SK-N-SH treated with all-trans-retinoic acid at 6 μM for 48 hours (cell line): ENCODE results near the gene NRL.

Experiments
- ATAC-seq: fragments of 200-7000 bp; cut with Tn5 transposase; 3 replicates; pipeline ENCODE4 v1.9.1; 2020; ENCODE audit warnings: mild to moderate bottlenecking, moderate library complexity
- ARNTL ChIP-seq: fragments of 450-650 bp; formaldehyde crosslinking; IDR thresholded peaks from 2 replicates; pipeline ENCODE4 v1.5.0; 2020; ENCODE audit warnings: low read depth, mild to moderate bottlenecking, moderate library complexity, borderline replicate concordance
- CSDC2 ChIP-seq: fragments of 250-450 bp; sonication (Bioruptor Pico); IDR thresholded peaks from 2 replicates; pipeline ENCODE4 v1.5.0; 2020; ENCODE audit warnings: mild to moderate bottlenecking, moderate library complexity
- ISL1 ChIP-seq: fragments of 250-450 bp; sonication (Bioruptor Pico); IDR thresholded peaks from 2 replicates; pipeline ENCODE4 v2.1.2; 2022; ENCODE audit warnings: mild to moderate bottlenecking, moderate library complexity
- OSR1 ChIP-seq: fragments of 250-450 bp; sonication (Bioruptor Pico); IDR thresholded peaks from 2 replicates; pipeline ENCODE4 v1.8.0; 2022; ENCODE audit warnings: moderate library complexity, mild to moderate bottlenecking, inconsistent platforms
- RARB ChIP-seq: fragments of 250-450 bp; sonication (Bioruptor Pico); IDR thresholded peaks from 2 replicates; pipeline ENCODE4 v1.8.0; 2021; ENCODE audit warnings: mild to moderate bottlenecking, moderate library complexity
- SNAI2 ChIP-seq: fragments of 250-450 bp; sonication (Bioruptor Pico); IDR thresholded peaks from 2 replicates; pipeline ENCODE4 v1.5.0; 2020; ENCODE audit warnings: mild to moderate bottlenecking, moderate library complexity
- TOX ChIP-seq: fragments of 250-450 bp; sonication (Bioruptor Pico); IDR thresholded peaks from 2 replicates; pipeline ENCODE4 v1.8.0; 2021; ENCODE audit warnings: mild to moderate bottlenecking, moderate library complexity, borderline replicate concordance
- ZC3H10 ChIP-seq: fragments of 250-450 bp; sonication (Bioruptor Pico); IDR thresholded peaks from 2 replicates; pipeline ENCODE4 v1.5.1; 2021; ENCODE audit warnings: mild to moderate bottlenecking, moderate library complexity
- ZFP3 ChIP-seq: fragments of 250-450 bp; sonication (Bioruptor Pico); IDR thresholded peaks from 2 replicates; pipeline ENCODE4 v1.5.0; 2020; ENCODE audit warnings: mild to moderate bottlenecking, moderate library complexity
- ZFP30 ChIP-seq: fragments of 450-650 bp; formaldehyde crosslinking; IDR thresholded peaks from 2 replicates; pipeline ENCODE4 v1.5.0; 2022; ENCODE audit warnings: mild to moderate bottlenecking, moderate library complexity
- ZNF565 ChIP-seq: fragments of 450-650 bp; formaldehyde crosslinking; conservative IDR thresholded peaks from 2 replicates; pipeline ENCODE4 v1.5.0; 2020; ENCODE audit warnings: low read depth, mild to moderate bottlenecking, moderate library complexity
- ZNF70 ChIP-seq: fragments of 450-650 bp; formaldehyde crosslinking; IDR thresholded peaks from 2 replicates; pipeline ENCODE4 v1.5.0; 2020; ENCODE audit warnings: mild to moderate bottlenecking, moderate library complexity
- ZNF8 ChIP-seq: fragments of 450-650 bp; formaldehyde crosslinking; IDR thresholded peaks from 2 replicates; pipeline ENCODE4 v1.5.0; 2020; ENCODE audit warnings: mild to moderate bottlenecking, moderate library complexity
- TF ChIP-seq, protein P1 (sequence below): fragments of 250-450 bp; sonication (Bioruptor Pico); IDR thresholded peaks from 2 replicates; pipeline ENCODE4 v1.8.0; 2020; ENCODE audit warnings: mild to moderate bottlenecking, moderate library complexity, borderline replicate concordance
- TF ChIP-seq, protein P2 (sequence below): fragments of 250-450 bp; sonication (Bioruptor Pico); IDR thresholded peaks from 2 replicates; pipeline ENCODE4 v1.5.1; 2020; ENCODE audit warnings: low read depth, mild to moderate bottlenecking, moderate library complexity
- TF ChIP-seq, protein P3 (sequence below): fragments of 250-450 bp; sonication (Bioruptor Pico); IDR thresholded peaks from 2 replicates; pipeline ENCODE4 v1.5.0; 2020; ENCODE audit warnings: mild to moderate bottlenecking, moderate library complexity
- TF ChIP-seq, protein P4 (sequence below): fragments of 250-450 bp; sonication (Bioruptor Pico); IDR thresholded peaks from 2 replicates; pipeline ENCODE4 v1.8.0; 2021; ENCODE audit warnings: low read depth, mild to moderate bottlenecking, moderate library complexity, borderline replicate concordance

Gene NRL

DNA sequence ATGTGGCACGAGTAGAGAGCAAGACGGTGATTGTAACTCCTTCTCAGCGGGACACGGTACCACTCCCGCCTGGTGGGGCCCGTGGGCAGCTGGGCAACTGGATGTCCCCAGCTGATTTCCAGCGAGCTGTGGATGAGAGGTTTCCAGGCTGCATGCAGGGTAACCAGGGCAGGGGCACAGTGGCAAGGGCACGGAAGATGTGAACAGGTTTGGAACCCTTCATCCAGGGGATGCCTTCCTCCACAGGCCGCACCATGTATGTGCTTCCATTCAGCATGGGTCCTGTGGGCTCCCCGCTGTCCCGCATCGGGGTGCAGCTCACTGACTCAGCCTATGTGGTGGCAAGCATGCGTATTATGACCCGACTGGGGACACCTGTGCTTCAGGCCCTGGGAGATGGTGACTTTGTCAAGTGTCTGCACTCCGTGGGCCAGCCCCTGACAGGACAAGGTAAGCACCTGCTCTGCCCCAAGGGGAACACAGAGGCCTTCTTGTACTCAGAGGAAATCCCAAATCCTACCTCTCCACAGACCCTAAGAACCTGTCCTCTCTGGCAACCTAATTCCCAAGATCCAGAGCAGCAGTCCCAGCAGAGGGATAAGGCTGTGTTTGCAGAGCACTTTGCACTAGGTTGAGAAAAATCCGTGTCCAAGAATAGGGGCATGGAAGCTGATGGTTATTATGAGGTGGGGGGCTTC lies 16.4 kb downstream of the NRL start:
- TF ChIP-seq ARNTL (CRISPR knock-in tag) = no peak
- no peak for TF ChIP-seq ISL1 (CRISPR knock-in tag)
- TF ChIP-seq, protein P1, sequence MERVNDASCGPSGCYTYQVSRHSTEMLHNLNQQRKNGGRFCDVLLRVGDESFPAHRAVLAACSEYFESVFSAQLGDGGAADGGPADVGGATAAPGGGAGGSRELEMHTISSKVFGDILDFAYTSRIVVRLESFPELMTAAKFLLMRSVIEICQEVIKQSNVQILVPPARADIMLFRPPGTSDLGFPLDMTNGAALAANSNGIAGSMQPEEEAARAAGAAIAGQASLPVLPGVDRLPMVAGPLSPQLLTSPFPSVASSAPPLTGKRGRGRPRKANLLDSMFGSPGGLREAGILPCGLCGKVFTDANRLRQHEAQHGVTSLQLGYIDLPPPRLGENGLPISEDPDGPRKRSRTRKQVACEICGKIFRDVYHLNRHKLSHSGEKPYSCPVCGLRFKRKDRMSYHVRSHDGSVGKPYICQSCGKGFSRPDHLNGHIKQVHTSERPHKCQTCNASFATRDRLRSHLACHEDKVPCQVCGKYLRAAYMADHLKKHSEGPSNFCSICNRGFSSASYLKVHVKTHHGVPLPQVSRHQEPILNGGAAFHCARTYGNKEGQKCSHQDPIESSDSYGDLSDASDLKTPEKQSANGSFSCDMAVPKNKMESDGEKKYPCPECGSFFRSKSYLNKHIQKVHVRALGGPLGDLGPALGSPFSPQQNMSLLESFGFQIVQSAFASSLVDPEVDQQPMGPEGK = no peak
- no peak for TF ChIP-seq SNAI2
- TF ChIP-seq ZNF8 (CRISPR knock-in tag) = no peak
- TF ChIP-seq, protein P2, sequence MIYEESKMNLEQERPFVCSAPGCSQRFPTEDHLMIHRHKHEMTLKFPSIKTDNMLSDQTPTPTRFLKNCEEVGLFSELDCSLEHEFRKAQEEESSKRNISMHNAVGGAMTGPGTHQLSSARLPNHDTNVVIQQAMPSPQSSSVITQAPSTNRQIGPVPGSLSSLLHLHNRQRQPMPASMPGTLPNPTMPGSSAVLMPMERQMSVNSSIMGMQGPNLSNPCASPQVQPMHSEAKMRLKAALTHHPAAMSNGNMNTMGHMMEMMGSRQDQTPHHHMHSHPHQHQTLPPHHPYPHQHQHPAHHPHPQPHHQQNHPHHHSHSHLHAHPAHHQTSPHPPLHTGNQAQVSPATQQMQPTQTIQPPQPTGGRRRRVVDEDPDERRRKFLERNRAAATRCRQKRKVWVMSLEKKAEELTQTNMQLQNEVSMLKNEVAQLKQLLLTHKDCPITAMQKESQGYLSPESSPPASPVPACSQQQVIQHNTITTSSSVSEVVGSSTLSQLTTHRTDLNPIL = no peak
- no peak for TF ChIP-seq ZC3H10 (CRISPR knock-in tag)
- TF ChIP-seq, protein P3, sequence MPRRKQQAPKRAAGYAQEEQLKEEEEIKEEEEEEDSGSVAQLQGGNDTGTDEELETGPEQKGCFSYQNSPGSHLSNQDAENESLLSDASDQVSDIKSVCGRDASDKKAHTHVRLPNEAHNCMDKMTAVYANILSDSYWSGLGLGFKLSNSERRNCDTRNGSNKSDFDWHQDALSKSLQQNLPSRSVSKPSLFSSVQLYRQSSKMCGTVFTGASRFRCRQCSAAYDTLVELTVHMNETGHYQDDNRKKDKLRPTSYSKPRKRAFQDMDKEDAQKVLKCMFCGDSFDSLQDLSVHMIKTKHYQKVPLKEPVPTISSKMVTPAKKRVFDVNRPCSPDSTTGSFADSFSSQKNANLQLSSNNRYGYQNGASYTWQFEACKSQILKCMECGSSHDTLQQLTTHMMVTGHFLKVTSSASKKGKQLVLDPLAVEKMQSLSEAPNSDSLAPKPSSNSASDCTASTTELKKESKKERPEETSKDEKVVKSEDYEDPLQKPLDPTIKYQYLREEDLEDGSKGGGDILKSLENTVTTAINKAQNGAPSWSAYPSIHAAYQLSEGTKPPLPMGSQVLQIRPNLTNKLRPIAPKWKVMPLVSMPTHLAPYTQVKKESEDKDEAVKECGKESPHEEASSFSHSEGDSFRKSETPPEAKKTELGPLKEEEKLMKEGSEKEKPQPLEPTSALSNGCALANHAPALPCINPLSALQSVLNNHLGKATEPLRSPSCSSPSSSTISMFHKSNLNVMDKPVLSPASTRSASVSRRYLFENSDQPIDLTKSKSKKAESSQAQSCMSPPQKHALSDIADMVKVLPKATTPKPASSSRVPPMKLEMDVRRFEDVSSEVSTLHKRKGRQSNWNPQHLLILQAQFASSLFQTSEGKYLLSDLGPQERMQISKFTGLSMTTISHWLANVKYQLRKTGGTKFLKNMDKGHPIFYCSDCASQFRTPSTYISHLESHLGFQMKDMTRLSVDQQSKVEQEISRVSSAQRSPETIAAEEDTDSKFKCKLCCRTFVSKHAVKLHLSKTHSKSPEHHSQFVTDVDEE (CRISPR knock-in tag) = no peak
- ATAC-seq = no peak

DNA sequence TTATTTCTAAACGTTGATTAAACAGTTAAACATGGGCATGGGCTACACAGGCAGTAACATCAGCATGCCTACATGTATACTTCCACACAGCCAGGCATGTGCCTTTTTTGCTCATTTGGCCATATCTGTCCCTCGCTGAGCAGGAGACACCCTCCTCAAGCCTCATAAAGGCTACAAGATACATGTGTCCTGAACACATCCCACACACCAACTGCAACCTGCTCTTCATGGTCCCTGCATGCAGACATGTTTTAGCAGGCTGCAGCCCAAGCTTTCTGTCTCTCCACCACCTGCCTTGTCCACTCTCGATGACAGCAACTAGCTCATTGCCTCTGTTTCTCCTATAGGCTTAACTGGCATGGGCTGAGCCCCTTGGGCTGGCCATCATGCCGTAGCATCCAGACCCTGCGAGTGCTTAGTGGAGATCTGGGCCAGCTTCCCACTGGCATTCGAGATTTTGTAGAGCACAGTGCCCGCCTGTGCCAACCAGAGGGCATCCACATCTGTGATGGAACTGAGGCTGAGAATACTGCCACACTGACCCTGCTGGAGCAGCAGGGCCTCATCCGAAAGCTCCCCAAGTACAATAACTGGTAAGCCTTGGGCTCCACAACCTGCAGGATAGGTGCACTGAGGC lies 18.1 kb downstream of the NRL start:
- ATAC-seq = no peak
- TF ChIP-seq ZNF8 (CRISPR knock-in tag) (no peak), SNAI2 (no peak)

DNA sequence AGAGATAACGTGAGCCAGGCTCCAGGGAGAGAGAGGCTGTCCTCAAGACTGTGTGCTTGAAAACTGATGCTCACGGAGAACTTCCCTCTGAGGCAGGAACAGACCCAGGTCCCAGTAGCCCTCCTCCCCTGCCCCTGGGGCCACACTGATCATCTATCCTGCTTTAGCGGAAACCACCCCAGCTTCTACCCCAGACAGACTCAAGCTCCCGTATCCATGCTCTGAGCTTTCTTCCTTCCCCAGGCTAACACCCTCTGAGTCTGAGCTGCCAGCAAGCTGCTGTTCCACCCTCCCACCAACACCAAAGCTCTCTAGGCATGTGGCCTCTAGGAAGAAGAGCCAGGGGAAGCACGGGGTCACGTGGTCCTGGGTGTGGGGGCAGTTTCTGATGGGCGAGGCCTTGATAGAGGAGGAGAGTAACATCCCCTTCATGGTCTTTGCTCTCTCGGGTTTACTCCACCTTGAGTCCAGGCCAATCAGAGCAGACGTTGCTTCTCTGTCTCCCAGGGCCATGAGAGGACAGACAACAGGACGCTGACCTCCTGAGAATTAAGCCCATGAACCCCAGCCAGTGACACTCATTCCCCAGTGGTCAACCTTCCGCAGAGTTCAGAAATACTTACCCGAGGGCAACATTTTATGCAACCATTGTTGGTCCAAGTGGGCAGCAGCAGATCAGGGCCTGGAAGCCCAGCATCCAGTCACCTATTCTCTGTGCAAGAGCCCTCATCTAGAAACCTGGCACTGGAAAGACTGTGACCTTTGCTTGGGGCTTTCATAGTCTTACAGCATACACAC lies 19.3 kb downstream of the NRL start:
- ATAC-seq = peak; percentile 3
- TF ChIP-seq, protein P2 = no peak
- TF ChIP-seq, protein P1 = no peak
- no peak for TF ChIP-seq ARNTL (CRISPR knock-in tag)
- no peak for TF ChIP-seq ZFP30 (CRISPR knock-in tag)
- TF ChIP-seq ZNF565 = no peak
- no peak for TF ChIP-seq ZC3H10 (CRISPR knock-in tag)
- TF ChIP-seq OSR1 (CRISPR knock-in tag) = no peak
- TF ChIP-seq ZFP3 (CRISPR knock-in tag) = no peak
- no peak for TF ChIP-seq RARB
- TF ChIP-seq, protein P4, sequence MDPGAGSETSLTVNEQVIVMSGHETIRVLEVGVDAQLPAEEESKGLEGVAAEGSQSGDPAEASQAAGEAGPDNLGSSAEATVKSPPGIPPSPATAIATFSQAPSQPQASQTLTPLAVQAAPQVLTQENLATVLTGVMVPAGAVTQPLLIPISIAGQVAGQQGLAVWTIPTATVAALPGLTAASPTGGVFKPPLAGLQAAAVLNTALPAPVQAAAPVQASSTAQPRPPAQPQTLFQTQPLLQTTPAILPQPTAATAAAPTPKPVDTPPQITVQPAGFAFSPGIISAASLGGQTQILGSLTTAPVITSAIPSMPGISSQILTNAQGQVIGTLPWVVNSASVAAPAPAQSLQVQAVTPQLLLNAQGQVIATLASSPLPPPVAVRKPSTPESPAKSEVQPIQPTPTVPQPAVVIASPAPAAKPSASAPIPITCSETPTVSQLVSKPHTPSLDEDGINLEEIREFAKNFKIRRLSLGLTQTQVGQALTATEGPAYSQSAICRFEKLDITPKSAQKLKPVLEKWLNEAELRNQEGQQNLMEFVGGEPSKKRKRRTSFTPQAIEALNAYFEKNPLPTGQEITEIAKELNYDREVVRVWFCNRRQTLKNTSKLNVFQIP (CRISPR knock-in tag) = no peak
- TF ChIP-seq ZNF70 (CRISPR knock-in tag) = no peak
- TF ChIP-seq ZNF8 (CRISPR knock-in tag) = no peak
- TF ChIP-seq SNAI2 = no peak
- TF ChIP-seq CSDC2 (CRISPR knock-in tag) = no peak
- no peak for TF ChIP-seq TOX (CRISPR knock-in tag)
